NCI-H2029 (cell line): ENCODE data around the gene NKX2-4.
"Not testable (repeated sequence)": the region's sequence is repeated elsewhere in the genome, so short reads cannot be mapped to it uniquely, and the experiment has no call there.

Experiments used
- DNase-seq: peaks from one replicate; lab custom pipeline; 2025; lab: John Stamatoyannopoulos, UW

Gene NKX2-4

GRCh38 chr20:21393816-21394519 lies 3.4 kb downstream of the NKX2-4 start:
- no peak for DNase-seq

GRCh38 chr20:21393166-21393565 lies 4.2 kb downstream of the NKX2-4 start:
- peak; percentile 6 for DNase-seq

- no peak for DNase-seq
These were observed 5.4 kb downstream of the NKX2-4 start for GRCh38 chr20:21391972-21392352.

- DNase-seq, result no peak
These were observed 5.9 kb downstream of the NKX2-4 start for GRCh38 chr20:21391185-21391971.

- no peak for DNase-seq
These were observed 6.6 kb downstream of the NKX2-4 start for GRCh38 chr20:21390768-21391167.

GRCh38 chr20:21389368-21389767 lies 8.0 kb downstream of the NKX2-4 start:
- no peak for DNase-seq

- DNase-seq, result peak; percentile 53
These were observed 8.8 kb downstream of the NKX2-4 start for GRCh38 chr20:21388566-21388965.

- peak; percentile 82 for DNase-seq
These were observed 9.8 kb downstream of the NKX2-4 start for GRCh38 chr20:21387528-21387927.

GRCh38 chr20:21386111-21386510 lies 11.2 kb downstream of the NKX2-4 start:
- DNase-seq, result no peak

- DNase-seq, result no peak
These were observed 12.9 kb downstream of the NKX2-4 start for GRCh38 chr20:21384308-21384892.

- DNase-seq, result no peak
These were observed 15.7 kb downstream of the NKX2-4 start for GRCh38 chr20:21381619-21382018.

- DNase-seq, result no peak
These were observed 16.6 kb downstream of the NKX2-4 start for GRCh38 chr20:21380711-21381110.

- DNase-seq, result no peak
These were observed 19.1 kb downstream of the NKX2-4 start for GRCh38 chr20:21378259-21378658.

GRCh38 chr20:21377701-21378100 lies 19.6 kb downstream of the NKX2-4 start:
- DNase-seq, result no peak

- no peak for DNase-seq
These were observed 20.7 kb downstream of the NKX2-4 start for GRCh38 chr20:21376626-21377025.

GRCh38 chr20:21373436-21373835 lies 23.9 kb downstream of the NKX2-4 start:
- no peak for DNase-seq

- DNase-seq, result no peak
These were observed 25.3 kb downstream of the NKX2-4 start for GRCh38 chr20:21372016-21372415.

GRCh38 chr20:21371193-21371592 lies 26.1 kb downstream of the NKX2-4 start:
- no peak for DNase-seq

GRCh38 chr20:21368791-21369190 lies 28.5 kb downstream of the NKX2-4 start:
- no peak for DNase-seq

GRCh38 chr20:21366273-21366672 lies 31.1 kb downstream of the NKX2-4 start:
- DNase-seq, result not testable (repeated sequence)

- DNase-seq, result no peak
These were observed 31.6 kb downstream of the NKX2-4 start for GRCh38 chr20:21365771-21366170.

GRCh38 chr20:21364413-21364812 lies 32.9 kb downstream of the NKX2-4 start:
- DNase-seq, result no peak

- DNase-seq, result peak; percentile 54
These were observed 36.1 kb downstream of the NKX2-4 start for GRCh38 chr20:21361266-21361665.
